Neutrophil (primary cell): ENCODE data around the gene KCNJ15.

Experiments used
- H3K27ac ChIP-seq: fragments of 200-600 bp; sonication (generic); 2 replicates; pipeline ENCODE4 v1.5.1; 2016; ENCODE audit warnings: mild to moderate bottlenecking, moderate library complexity
- H3K27me3 ChIP-seq: fragments of 200-600 bp; sonication (generic); 2 replicates; pipeline ENCODE4 v1.6.0; 2016; ENCODE audit warnings: mild to moderate bottlenecking
- H3K36me3 ChIP-seq: fragments of 200-600 bp; sonication (generic); 2 replicates; pipeline ENCODE4 v1.5.1; 2017
- H3K4me1 ChIP-seq, 2 experiments: fragments of 200-600 bp in 1 of 2; sonication (generic) in 1 of 2; 1 replicate in 1 of 2; 2 replicates in 1 of 2; pipeline versions ENCODE4 v1.5.1 to v1.6.1; 2013 to 2016; ENCODE audit warnings: low read depth in 1 of 2, low read length in 1 of 2, mild to moderate bottlenecking in 1 of 2, moderate library complexity in 1 of 2; ENCODE audit not compliant: control insufficient read depth in 1 of 2, insufficient read depth in 1 of 2
- H3K4me3 ChIP-seq, 2 experiments: fragments of 200-600 bp in 1 of 2; sonication (generic) in 1 of 2; 1 replicate in 1 of 2; 2 replicates in 1 of 2; pipeline ENCODE4 v1.5.1; 2013 to 2016; ENCODE audit warnings: low read depth in 1 of 2, low read length in 1 of 2, mild to moderate bottlenecking in 1 of 2, moderate library complexity in 1 of 2
- H3K9me3 ChIP-seq: fragments of 200-600 bp; sonication (generic); 2 replicates; pipeline ENCODE4 v1.5.1; 2016
- TF ChIP-seq, protein P1 (sequence below): fragments of 200-600 bp; sonication (generic); IDR thresholded peaks from 2 replicates; pipeline ENCODE4 v1.5.1; 2016; ENCODE audit warnings: antibody characterized with exemption

Gene KCNJ15

DNA sequence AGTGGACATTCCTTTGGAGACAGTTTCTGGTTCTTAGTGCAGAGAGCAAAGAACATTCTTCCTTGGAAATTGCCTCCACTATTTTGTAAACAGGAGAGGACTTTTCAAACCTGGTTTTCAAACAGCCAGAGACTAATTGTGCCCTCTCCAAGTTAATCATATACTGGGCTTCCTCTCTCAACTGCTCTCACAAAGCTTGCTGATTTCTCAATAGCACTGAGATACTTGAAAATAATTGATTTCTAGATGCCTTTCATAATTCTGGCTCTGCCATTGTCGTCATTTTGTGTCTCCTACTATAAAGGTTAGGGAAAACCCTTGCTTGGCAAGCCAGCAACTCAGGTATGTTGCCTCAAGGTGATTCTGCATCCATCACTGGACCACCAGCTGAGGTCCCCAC lies 56.0 kb downstream of the KCNJ15 start:
- H3K36me3 ChIP-seq: no peaks in the 10 kb centered on the region
- no peaks in the 10 kb centered on the region for H3K27me3 ChIP-seq
- H3K4me1 ChIP-seq: peaks cover 8 to 13% of the 10 kb centered on the region in 2 experiments
- no peaks in the 10 kb centered on the region for H3K9me3 ChIP-seq
- H3K4me3 ChIP-seq: no peak overlapping the region
- TF ChIP-seq, protein P1, sequence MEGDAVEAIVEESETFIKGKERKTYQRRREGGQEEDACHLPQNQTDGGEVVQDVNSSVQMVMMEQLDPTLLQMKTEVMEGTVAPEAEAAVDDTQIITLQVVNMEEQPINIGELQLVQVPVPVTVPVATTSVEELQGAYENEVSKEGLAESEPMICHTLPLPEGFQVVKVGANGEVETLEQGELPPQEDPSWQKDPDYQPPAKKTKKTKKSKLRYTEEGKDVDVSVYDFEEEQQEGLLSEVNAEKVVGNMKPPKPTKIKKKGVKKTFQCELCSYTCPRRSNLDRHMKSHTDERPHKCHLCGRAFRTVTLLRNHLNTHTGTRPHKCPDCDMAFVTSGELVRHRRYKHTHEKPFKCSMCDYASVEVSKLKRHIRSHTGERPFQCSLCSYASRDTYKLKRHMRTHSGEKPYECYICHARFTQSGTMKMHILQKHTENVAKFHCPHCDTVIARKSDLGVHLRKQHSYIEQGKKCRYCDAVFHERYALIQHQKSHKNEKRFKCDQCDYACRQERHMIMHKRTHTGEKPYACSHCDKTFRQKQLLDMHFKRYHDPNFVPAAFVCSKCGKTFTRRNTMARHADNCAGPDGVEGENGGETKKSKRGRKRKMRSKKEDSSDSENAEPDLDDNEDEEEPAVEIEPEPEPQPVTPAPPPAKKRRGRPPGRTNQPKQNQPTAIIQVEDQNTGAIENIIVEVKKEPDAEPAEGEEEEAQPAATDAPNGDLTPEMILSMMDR: no peak
- no peak overlapping the region for H3K27ac ChIP-seq

DNA sequence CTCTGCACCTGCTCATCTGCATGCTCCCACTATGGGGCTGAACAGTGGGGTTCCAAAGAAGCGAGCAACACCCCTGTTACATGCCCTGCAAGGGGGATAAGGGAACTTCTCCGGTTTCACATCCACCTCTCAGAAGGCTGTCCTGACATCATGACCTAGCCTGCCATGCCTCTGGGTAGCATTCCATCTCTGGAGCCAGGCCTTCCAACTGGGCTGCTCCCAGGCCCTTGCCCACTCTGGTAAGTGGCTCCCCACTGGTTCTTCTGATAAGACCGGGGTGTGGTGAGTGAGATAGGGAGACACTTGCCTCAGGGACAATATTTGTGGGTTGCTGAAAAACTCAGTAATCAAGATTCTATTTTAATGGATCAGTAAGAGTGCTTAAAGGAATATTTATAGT lies 57.8 kb downstream of the KCNJ15 start:
- Histone ChIP-seq H3K27ac (no peak overlapping the region), H3K4me3 (no peak overlapping the region), H3K4me1 (peaks cover 8 to 13% of the 10 kb centered on the region in 2 experiments), H3K36me3 (no peaks in the 10 kb centered on the region), H3K9me3 (no peaks in the 10 kb centered on the region), H3K27me3 (no peaks in the 10 kb centered on the region)
- TF ChIP-seq, protein P1: no peak

DNA sequence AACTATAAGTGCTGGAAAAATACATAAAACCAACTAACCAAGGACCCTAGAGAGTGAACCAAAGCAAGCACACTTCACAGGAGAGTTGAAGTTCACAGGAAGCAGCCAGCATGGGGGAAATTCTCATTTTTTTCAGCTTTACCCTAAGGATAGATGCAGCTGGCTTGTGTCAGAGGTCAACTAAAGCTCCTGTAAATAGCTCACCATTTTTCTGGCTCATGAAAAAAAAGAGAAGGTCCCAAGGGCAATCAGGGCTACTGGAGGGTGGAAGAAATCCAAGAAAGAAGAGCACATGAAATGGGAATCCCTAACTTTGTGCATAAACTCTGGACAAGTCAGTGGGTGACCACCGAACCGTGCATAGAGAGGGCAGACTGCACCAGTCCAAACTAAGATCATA lies 58.3 kb downstream of the KCNJ15 start:
- no peaks in the 10 kb centered on the region for H3K9me3 ChIP-seq
- H3K27ac ChIP-seq: no peak overlapping the region
- H3K27me3 ChIP-seq: no peaks in the 10 kb centered on the region
- H3K36me3 ChIP-seq: no peaks in the 10 kb centered on the region
- H3K4me1 ChIP-seq: peaks cover 7 to 12% of the 10 kb centered on the region in 2 experiments
- TF ChIP-seq, protein P1: no peak
- no peak overlapping the region for H3K4me3 ChIP-seq

DNA sequence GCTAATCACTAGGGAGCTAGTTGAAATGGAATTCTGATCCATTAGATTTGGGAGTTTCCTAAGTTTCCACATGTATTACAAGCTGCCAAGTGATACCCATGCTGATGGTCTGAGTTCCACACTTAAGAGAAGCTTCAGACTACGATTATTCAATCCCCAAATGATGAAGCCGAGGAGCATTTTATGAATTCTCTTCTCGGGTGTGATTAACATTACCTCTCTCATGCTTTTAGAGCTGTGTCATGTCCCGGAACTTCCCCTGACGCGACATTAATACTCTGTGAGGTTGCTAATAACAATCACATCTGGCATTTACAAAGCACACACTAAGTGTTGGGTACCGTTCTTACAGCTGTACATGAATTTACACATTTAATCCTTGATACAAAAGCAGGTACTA lies 63.0 kb downstream of the KCNJ15 start:
- Histone ChIP-seq H3K27me3 (peaks cover 3% of the 10 kb centered on the region), H3K4me3 (no peak overlapping the region), H3K9me3 (no peaks in the 10 kb centered on the region), H3K36me3 (no peaks in the 10 kb centered on the region), H3K4me1 (peaks cover 7 to 13% of the 10 kb centered on the region in 2 experiments), H3K27ac (no peak overlapping the region)
- TF ChIP-seq, protein P1: no peak

DNA sequence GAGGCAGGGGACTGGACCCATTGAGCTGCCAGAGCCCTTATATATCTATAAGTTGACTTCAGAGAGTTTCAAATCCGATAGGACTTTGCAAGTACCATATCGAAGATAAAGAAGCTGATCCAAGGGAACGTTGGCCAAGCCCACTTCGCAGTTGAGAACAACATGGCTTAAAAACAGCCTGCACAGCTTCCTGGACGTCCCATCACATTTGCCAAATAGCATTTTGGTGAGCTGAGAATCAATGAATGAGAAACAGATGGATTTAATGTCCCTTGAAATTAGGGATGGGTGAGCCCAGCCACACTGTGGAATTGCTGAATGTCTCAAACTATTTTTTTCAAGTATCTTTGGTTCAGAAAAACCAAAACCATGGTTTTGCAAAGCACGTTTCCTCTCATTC lies 64.8 kb downstream of the KCNJ15 start:
- H3K27me3 ChIP-seq: peaks cover 3% of the 10 kb centered on the region
- H3K27ac ChIP-seq: no peak overlapping the region
- H3K36me3 ChIP-seq: no peaks in the 10 kb centered on the region
- peaks cover 7 to 13% of the 10 kb centered on the region in 2 experiments for H3K4me1 ChIP-seq
- TF ChIP-seq, protein P1: no peak
- no peak overlapping the region for H3K4me3 ChIP-seq
- no peaks in the 10 kb centered on the region for H3K9me3 ChIP-seq
